Smooth muscle cell (in vitro differentiated cells): ENCODE measurements around the gene R3HDM1. TPM values are rescaled to one million over a fixed set of nuclear protein-coding genes. Genes with fewer than 3 reads are reported as not detected.

Source experiments
- DNase-seq: peaks from one replicate; lab custom pipeline; 2025; ENCODE audit not compliant: unreplicated experiment; lab: John Stamatoyannopoulos, UW
- H2AFZ ChIP-seq: fragments of 200-600 bp; sonication (generic); 2 replicates; pipeline ENCODE4 v1.6.0; 2016; ENCODE audit warnings: antibody characterized with exemption, low read depth, mild to moderate bottlenecking
- H3F3A ChIP-seq: fragments of 200-600 bp; sonication (generic); 2 replicates; pipeline ENCODE4 v1.6.0; 2017; ENCODE audit warnings: antibody characterized with exemption, low read depth
- H3K27ac ChIP-seq: fragments of 200-600 bp; sonication (generic); 2 replicates; pipeline ENCODE4 v1.5.1; 2016; ENCODE audit warnings: low read depth, mild to moderate bottlenecking
- H3K27me3 ChIP-seq: fragments of 200-600 bp; sonication (generic); 2 replicates; pipeline ENCODE4 v1.6.1; 2016; ENCODE audit warnings: low read depth, mild to moderate bottlenecking
- H3K36me3 ChIP-seq: fragments of 200-600 bp; sonication (generic); 2 replicates; pipeline ENCODE4 v1.5.1; 2016; ENCODE audit warnings: low read depth
- H3K4me1 ChIP-seq: fragments of 200-600 bp; sonication (generic); 2 replicates; pipeline ENCODE4 v1.5.1; 2016; ENCODE audit warnings: low read depth
- H3K4me2 ChIP-seq: fragments of 200-600 bp; sonication (generic); 2 replicates; pipeline ENCODE4 v1.6.0; 2016; ENCODE audit warnings: mild to moderate bottlenecking
- H3K4me3 ChIP-seq: fragments of 200-600 bp; sonication (generic); 2 replicates; pipeline ENCODE4 v1.5.1; 2016; ENCODE audit warnings: mild to moderate bottlenecking
- H3K79me2 ChIP-seq: fragments of 200-600 bp; sonication (generic); 2 replicates; pipeline ENCODE4 v1.6.0; 2016; ENCODE audit warnings: low read depth, mild to moderate bottlenecking
- H3K9ac ChIP-seq: fragments of 200-600 bp; sonication (generic); 2 replicates; pipeline ENCODE4 v1.6.0; 2016; ENCODE audit warnings: low read depth
- H3K9me3 ChIP-seq: fragments of 200-600 bp; sonication (generic); replicated peaks from 2 replicates; pipeline ENCODE4 v1.5.1; 2016; ENCODE audit warnings: low read depth
- H4K20me1 ChIP-seq: fragments of 200-600 bp; sonication (generic); 2 replicates; pipeline ENCODE4 v1.6.0; 2016; ENCODE audit warnings: low read depth
- CTCF ChIP-seq: fragments of 200-600 bp; sonication (generic); IDR thresholded peaks from 2 replicates; pipeline ENCODE4 v1.5.1; 2017; ENCODE audit warnings: borderline replicate concordance, mild to moderate bottlenecking, antibody characterized with exemption; ENCODE audit not compliant: insufficient read depth, poor library complexity, severe bottlenecking
- WGBS: methylation state at CpG from one replicate; pipeline ENCODE4 v1.1.7; 2016; ENCODE audit warnings: low lambda C conversion rate; 5-methylcytosine and 5-hydroxymethylcytosine counted together
- polyA plus RNA-seq: library from polyadenylated mRNA; unstranded; fragments of >200 nt; fragmentation: Nextera tagmentation; extraction: Ambion mirVana; gene quantifications from 2 replicates; pipeline ENCODE4 v1.2.1, GENCODE V29; 2016
- total RNA-seq: library from RNA; depleted of rRNA; stranded (reverse); fragments of >200 nt; gene quantifications from 2 replicates; pipeline ENCODE4 v1.2.3, GENCODE V29; 2014

Gene R3HDM1
- total and polyA plus RNA-seq, 2 experiments from 2014 or later = 14.2 to 20.6 TPM

DNA sequence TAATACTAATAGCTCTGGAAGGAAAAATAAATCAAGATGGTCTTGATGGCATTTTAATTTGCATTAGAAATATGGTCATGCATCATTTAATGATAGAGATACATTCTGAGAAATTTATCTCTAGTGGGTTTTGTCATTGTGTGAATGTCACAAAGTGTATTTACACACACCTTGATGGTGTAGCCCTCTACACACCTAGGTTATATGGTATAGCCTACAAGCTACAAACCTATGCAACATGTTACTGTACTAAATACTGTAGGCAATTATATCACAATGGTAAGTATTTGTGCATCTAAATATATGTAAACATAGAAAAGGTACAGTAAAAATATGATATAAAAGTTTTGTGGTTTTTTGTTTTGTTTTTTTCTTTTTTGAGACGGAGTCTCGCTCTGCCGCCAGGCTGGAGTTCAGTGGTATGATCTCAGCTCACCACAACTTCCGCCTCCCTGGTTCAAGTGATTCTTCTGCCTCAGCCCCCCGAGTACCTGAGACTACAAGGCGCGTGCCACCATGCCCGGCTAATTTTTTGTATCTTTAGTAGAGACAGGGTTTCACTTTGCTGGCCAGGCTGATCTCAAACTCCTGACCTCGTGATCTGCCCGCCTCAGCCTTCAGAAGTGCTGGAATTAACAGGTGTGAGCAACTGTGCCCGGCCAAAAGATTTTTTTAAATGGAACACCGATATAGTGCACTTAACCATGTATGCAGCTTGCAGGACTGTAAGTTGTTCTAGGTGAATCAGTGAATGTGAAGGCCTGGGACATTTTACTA, 126.7 kb downstream of the R3HDM1 start:
- Histone ChIP-seq H3K79me2 (peaks cover 3% of the 10 kb centered on the region), H3K9ac (no peak overlapping the region), H3K27me3 (no peaks in the 10 kb centered on the region), H3F3A (no peaks in the 10 kb centered on the region), H3K4me2 (no peak overlapping the region), H3K4me3 (no peak overlapping the region), H2AFZ (no peak overlapping the region), H3K4me1 (no peaks in the 10 kb centered on the region), H3K9me3 (no peaks in the 10 kb centered on the region), H3K36me3 (peaks cover 4% of the 10 kb centered on the region), H3K27ac (no peak overlapping the region), H4K20me1 (no peaks in the 10 kb centered on the region)
- WGBS = 94% methylated on average over 12 of the region's 12 CpGs
- DNase-seq = no peak
- no peak for TF ChIP-seq CTCF

DNA sequence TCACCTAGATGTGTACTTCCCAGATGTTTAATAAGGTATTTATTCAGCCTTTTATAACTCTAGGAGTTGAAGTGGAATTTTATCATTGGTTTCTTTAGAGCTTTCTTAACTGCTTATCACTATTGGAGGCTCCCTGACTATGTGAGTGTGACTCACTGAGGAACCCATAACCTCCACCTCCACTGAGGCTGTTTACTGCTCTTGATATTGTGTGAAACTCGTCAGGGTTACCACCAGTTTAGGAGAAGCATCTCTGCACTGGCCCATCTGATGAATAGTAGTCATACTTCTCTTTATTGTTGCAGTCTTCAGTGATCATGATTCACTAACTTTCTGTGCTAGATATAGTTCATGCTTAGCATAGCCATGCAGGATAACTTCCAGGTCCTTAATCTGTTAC, 130.8 kb downstream of the R3HDM1 start:
- H3K4me2 ChIP-seq = no peak overlapping the region
- no peaks in the 10 kb centered on the region for H3F3A ChIP-seq
- no peaks in the 10 kb centered on the region for H3K9me3 ChIP-seq
- H3K4me3 ChIP-seq = no peak overlapping the region
- H3K36me3 ChIP-seq = peaks cover 4% of the 10 kb centered on the region
- no peak overlapping the region for H3K27ac ChIP-seq
- H3K4me1 ChIP-seq = no peaks in the 10 kb centered on the region
- H3K79me2 ChIP-seq = no peaks in the 10 kb centered on the region
- DNase-seq = no peak
- TF ChIP-seq CTCF = no peak
- H4K20me1 ChIP-seq = no peaks in the 10 kb centered on the region
- no peak overlapping the region for H3K9ac ChIP-seq
- H2AFZ ChIP-seq = no peak overlapping the region
- no peaks in the 10 kb centered on the region for H3K27me3 ChIP-seq
- 41% methylated on average over 1 of the region's 1 CpG for WGBS

GRCh38 chr2:135663148-135663700, 131.9 kb downstream of the R3HDM1 start:
- Histone ChIP-seq H3K9ac (no peak overlapping the region), H3K79me2 (no peaks in the 10 kb centered on the region), H3K36me3 (no peaks in the 10 kb centered on the region), H3K27ac (no peak overlapping the region), H3K9me3 (no peaks in the 10 kb centered on the region), H3K27me3 (no peaks in the 10 kb centered on the region), H3K4me2 (no peak overlapping the region), H3K4me3 (no peak overlapping the region), H4K20me1 (no peaks in the 10 kb centered on the region), H3F3A (no peaks in the 10 kb centered on the region), H3K4me1 (no peaks in the 10 kb centered on the region), H2AFZ (no peak overlapping the region)
- no peak for TF ChIP-seq CTCF
- no peak for DNase-seq

- Histone ChIP-seq H3F3A (no peaks in the 10 kb centered on the region), H3K27me3 (no peaks in the 10 kb centered on the region), H3K27ac (peak overlapping the region; percentile 44), H3K36me3 (no peaks in the 10 kb centered on the region), H3K4me1 (no peaks in the 10 kb centered on the region), H3K9ac (no peak overlapping the region), H3K4me3 (no peak overlapping the region), H3K9me3 (no peaks in the 10 kb centered on the region), H2AFZ (no peak overlapping the region), H3K79me2 (no peaks in the 10 kb centered on the region), H4K20me1 (no peaks in the 10 kb centered on the region), H3K4me2 (peak overlapping the region; percentile 3)
- TF ChIP-seq CTCF = no peak
- DNase-seq = no peak
These were observed 133.4 kb downstream of the R3HDM1 start for GRCh38 chr2:135664623-135665068.
